Fibroblast of villous mesenchyme (primary cell): Measurements from ENCODE around the gene PLCXD3. TPM values are rescaled to one million over a fixed set of nuclear protein-coding genes. Genes with fewer than 3 reads are reported as not detected.
"Not testable (repeated sequence)": the region's sequence is repeated elsewhere in the genome, so short reads cannot be mapped to it uniquely, and the experiment has no call there.

ENCODE experiments used
- DNase-seq: peaks from one replicate; pipeline ENCODE4 v3.0.0-alpha.2; 2010; ENCODE audit warnings: low read depth
- H3K4me3 ChIP-seq: 2 replicates; pipeline ENCODE4 v1.5.1; 2011; ENCODE audit warnings: low read depth, mild to moderate bottlenecking, low read length
- total RNA-seq: library from RNA; depleted of rRNA; stranded (reverse); fragments of >200 nt; gene quantifications from 2 replicates; pipeline ENCODE4 v1.2.3, GENCODE V29; 2012
- TF ChIP-seq, protein P1 (sequence below): IDR thresholded peaks from 2 replicates; pipeline ENCODE4 v1.5.1; 2012; ENCODE audit warnings: low read depth, mild to moderate bottlenecking, low read length; ENCODE audit not compliant: insufficient read depth

Gene PLCXD3
- total RNA-seq, 1 donor, result 0.43 TPM

DNA sequence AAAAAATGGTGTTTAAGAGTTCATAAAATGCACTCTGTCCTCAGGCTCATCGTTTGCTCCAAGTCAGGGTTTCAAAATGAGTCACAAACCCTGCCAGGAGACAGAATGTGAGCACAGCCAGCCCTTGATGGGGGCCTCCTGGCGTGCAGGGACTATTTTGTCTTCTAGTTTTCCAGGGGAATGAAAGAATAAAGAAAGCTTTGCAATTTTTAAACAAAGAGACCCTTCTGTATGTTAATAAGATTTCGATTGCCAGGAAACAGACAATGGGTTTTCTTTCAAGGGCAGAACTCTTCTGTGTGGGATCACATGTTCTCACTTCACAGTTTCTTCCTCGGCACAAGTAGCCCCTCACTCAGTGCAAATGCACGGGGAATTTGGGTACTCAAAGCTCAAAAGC, 175.6 kb downstream of the PLCXD3 start:
- H3K4me3 ChIP-seq, result no peak overlapping the region
- TF ChIP-seq, protein P1, sequence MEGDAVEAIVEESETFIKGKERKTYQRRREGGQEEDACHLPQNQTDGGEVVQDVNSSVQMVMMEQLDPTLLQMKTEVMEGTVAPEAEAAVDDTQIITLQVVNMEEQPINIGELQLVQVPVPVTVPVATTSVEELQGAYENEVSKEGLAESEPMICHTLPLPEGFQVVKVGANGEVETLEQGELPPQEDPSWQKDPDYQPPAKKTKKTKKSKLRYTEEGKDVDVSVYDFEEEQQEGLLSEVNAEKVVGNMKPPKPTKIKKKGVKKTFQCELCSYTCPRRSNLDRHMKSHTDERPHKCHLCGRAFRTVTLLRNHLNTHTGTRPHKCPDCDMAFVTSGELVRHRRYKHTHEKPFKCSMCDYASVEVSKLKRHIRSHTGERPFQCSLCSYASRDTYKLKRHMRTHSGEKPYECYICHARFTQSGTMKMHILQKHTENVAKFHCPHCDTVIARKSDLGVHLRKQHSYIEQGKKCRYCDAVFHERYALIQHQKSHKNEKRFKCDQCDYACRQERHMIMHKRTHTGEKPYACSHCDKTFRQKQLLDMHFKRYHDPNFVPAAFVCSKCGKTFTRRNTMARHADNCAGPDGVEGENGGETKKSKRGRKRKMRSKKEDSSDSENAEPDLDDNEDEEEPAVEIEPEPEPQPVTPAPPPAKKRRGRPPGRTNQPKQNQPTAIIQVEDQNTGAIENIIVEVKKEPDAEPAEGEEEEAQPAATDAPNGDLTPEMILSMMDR, result no peak
- DNase-seq, result peak; percentile 21

DNA sequence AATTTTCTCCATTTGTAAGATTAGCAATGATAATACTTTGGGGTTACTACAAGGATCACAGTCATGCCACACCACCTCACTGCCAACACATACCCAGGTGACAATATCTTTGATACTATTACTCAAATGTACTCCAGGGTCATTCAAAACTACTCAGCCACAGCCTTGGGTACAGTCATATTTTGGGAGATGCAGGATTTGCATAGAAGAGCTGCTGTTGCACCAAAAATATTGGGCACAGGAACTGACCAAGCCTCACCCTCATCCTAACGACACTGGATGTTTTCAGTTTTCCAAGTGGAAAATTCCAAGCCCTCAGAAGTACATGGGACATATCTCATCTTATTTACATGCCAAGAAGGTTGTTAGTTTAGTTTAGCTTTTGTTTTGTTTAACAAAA, 176.2 kb downstream of the PLCXD3 start:
- TF ChIP-seq, protein P1, result no peak
- no peak overlapping the region for H3K4me3 ChIP-seq
- DNase-seq, result no peak

DNA sequence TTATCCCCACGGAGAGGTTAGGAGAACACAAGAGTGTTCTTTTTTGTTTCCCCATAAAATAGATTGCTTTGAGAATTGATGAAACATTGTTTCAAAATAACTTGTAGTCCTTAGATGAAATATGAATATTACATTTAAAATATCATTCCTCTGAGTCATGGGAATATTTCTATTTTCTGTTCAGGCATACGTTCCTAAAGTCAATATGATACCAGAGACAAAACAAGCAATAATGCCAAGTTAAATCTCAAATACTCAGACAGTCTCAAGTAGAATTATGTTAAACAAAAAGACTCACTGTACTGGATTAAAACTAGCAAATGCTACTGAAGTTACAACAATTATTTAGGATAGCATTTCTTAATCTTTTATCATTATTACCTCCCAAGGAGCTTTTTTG, 185.3 kb downstream of the PLCXD3 start:
- H3K4me3 ChIP-seq, result no peak overlapping the region
- DNase-seq, result no peak
- TF ChIP-seq, protein P1, result no peak

DNA sequence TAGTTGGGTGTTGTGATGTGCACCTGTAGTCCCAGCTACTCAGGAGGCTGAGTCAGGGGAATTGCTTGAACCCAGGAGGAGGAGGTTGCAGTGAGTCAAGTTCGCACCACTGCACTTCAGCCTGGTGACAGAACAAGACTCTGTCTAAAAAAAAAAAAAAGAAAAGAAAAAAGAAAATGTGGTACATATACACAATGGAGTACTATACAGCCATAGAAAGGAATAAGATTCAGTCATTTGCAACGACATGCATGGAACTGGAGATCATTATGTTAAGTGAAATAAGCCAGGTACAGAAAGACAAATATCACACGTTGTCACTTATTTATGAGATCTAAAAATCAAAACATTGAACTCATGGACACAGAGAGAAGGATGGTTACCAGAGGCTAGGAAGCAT, 187.6 kb downstream of the PLCXD3 start:
- not testable (repeated sequence) for DNase-seq, H3K4me3 ChIP-seq

DNA sequence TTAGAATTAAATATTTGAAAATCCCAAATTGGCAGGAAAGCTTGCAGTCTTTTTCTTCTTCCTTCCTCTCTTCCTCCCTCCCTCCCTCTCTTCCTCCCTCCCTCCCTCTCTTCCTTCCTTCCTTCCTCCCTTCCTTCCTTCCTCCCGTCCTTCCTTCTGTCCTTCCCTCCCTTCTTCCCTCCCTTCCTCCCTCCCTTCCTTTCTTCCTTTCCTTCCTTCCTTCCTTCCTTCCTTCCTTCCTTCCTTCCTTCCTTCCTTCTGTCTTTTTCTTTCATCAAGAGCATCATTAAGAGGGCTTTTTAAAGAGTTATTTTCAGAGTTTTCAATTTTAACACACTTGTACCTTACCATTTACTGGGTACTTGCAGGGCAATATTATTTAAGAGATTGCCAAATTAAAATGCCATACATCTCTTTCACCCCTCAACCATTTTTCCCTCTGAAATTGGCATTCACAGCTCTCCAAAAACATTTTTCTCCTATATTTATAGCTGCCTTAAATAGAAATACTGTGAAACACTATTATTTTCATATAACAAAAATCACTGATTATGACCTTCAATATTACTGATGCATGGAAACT, 197.8 kb downstream of the PLCXD3 start:
- no peak overlapping the region for H3K4me3 ChIP-seq

DNA sequence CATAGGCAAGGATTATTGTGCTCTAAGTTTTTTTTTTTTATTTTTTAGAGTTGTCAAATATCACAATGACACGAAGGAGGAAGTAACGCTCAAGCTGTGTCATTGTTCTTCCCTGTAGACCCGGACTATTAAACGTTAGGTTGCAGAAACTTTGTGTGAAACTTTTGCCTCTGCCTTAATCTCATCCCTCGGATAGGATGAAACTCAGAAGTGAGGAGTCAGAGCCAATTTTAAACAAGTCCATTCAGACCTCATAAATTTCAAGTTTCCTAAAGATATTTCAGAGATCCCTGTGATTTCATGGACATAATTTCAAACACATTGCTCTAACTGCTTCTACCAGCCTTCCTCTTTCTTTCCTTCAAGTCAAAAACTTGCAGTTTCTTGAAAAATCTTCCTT, 198.3 kb downstream of the PLCXD3 start:
- DNase-seq, result no peak
- H3K4me3 ChIP-seq, result no peak overlapping the region
- TF ChIP-seq, protein P1, result no peak

More for the DNA sequence above, 197.8 kb downstream of the PLCXD3 start:
- DNase-seq, result no peak
- TF ChIP-seq, protein P1, result no peak

DNA sequence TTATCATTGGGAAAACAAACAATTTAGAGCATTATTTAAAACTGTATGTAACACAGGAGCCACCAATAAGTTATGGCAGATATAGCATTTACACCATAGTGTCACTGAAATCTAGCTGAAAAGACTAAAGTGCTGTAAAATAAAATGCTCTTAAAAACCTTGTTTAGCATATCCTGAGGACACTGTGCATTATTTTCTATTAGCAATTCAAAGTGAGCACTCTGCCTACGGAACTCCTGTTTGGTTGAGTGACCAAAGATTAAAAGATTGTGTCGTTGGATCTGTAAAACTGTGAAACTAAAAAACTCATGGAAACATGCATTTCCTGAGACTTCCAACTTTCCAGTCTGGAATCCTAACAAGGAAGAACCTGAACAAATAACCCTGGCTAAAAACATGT, 201.1 kb downstream of the PLCXD3 start:
- H3K4me3 ChIP-seq, result no peak overlapping the region
- DNase-seq, result no peak
- TF ChIP-seq, protein P1, result no peak

DNA sequence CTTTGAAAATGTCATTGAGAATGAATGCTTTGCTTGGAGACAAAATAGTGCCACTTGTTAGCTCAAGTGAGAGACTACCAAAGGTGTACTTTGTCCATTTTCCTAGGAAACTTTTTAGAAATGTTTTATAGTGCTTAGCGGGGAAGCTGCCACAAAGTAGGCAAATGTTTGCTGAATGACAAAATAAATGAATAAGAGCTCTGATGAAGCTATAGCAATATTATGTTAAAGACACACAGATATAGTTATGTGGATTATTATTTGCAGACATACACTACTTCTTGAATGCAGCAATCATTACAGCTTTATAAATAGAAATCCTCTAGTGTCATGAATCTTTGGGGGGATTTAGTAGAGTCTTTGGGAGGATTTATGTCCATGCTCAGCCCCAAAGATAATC, 204.4 kb downstream of the PLCXD3 start:
- no peak for DNase-seq
- TF ChIP-seq, protein P1, result no peak

More for the DNA sequence above, 204.4 kb downstream of the PLCXD3 start:
- no peak overlapping the region for H3K4me3 ChIP-seq
